GM10266 (cell line): Measurements from ENCODE around the gene GLUL.

ENCODE experiments used
- DNase-seq: peaks from one replicate; pipeline ENCODE4 v3.0.0; 2012; ENCODE audit errors: extremely low spot score
- TF ChIP-seq, protein P1 (sequence below): IDR thresholded peaks from 2 replicates; pipeline ENCODE4 v1.5.1; 2012; ENCODE audit warnings: mild to moderate bottlenecking, low read depth; ENCODE audit not compliant: control insufficient read depth, insufficient read depth; ENCODE audit errors: missing control alignments

GLUL gene

DNA sequence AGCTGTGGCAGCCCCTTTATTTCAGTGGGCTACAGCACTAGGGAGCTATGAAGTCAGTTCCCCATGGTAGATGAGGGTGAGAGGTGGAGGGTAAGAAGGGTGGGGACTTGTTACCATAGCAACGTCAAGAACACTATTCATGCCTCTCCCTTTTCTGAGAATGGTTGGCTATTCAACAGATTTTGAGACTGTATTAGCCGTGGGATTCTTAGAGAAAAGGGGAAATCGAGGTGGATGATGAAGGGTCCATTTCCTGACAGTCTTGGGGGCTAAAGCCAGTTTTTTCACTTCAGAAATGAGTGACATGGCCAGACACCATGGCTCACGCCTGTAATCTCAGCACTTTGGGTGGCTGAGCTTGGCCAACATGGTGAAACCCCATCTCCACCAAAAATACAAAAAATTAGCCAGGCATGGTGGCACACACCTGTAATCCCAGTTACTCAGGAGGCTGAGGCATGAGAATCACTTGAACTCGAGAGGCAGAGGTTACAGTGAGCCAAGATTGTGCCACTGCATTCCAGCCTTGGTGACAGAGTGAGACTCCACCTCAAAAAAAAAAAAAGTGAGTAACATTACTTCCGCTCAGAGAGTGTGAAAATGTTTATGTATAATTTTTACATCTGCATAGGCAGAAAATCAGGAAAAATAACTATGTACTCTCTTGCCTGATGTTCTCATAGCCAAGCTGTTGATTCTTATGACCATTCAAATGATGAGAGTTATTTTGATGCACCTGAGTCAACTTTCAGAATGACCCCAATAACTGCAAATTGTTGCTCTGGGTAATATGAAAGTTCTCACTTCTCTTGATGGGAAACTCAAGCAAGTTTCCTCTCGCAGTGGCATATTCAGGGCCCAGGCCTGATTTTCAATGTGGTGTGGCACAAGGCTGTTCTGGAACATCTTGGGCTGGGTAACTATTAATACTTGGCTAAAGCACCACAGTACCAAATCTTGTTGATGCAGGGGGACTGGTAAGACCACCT is 35.1 kb upstream of the GLUL start:
- peak; percentile 65 for DNase-seq
- TF ChIP-seq, protein P1, sequence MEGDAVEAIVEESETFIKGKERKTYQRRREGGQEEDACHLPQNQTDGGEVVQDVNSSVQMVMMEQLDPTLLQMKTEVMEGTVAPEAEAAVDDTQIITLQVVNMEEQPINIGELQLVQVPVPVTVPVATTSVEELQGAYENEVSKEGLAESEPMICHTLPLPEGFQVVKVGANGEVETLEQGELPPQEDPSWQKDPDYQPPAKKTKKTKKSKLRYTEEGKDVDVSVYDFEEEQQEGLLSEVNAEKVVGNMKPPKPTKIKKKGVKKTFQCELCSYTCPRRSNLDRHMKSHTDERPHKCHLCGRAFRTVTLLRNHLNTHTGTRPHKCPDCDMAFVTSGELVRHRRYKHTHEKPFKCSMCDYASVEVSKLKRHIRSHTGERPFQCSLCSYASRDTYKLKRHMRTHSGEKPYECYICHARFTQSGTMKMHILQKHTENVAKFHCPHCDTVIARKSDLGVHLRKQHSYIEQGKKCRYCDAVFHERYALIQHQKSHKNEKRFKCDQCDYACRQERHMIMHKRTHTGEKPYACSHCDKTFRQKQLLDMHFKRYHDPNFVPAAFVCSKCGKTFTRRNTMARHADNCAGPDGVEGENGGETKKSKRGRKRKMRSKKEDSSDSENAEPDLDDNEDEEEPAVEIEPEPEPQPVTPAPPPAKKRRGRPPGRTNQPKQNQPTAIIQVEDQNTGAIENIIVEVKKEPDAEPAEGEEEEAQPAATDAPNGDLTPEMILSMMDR, result no peak

DNA sequence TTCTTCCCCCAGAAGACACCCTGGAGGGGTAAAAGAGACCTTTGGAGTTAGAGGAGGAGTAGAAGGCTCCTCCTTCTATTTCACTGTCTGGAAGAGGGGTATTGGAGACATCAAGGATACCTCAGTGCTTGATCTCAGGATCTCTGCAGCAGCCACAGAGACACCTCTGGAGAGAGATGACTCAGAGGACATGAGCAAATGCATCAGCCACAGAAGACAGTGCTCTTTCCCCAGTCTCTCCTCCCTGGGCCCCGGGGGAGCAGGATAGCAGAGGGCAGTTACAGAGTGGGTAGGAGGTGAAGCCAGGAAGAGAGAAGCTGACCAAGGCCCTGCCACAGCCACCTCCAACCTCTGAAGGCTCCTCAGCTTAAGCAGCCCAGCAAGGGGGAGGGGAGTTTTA is 24.2 kb upstream of the GLUL start:
- TF ChIP-seq, protein P1, result no peak

DNA sequence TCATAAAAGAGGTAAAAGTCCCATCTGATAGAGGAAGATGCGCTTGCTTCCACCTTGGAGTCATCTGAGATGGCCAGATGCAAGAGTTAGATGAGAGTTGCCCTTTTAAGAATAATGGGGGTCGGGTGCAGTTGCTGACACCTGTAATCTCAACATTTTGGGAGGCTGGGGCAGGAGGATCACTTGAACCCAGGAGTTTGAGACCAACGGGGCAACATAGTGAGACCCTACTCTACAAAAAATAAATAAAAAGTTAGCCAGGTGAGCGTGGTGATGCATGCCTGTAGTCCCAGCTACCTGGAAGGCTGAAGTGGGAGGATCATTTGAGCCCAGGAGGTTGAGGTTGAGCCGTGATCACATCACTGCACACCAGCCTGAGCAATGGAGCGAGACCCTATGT is 22.4 kb upstream of the GLUL start:
- TF ChIP-seq, protein P1, result no peak
- DNase-seq, result no peak

More for the DNA sequence above, 24.2 kb upstream of the GLUL start:
- DNase-seq, result no peak

DNA sequence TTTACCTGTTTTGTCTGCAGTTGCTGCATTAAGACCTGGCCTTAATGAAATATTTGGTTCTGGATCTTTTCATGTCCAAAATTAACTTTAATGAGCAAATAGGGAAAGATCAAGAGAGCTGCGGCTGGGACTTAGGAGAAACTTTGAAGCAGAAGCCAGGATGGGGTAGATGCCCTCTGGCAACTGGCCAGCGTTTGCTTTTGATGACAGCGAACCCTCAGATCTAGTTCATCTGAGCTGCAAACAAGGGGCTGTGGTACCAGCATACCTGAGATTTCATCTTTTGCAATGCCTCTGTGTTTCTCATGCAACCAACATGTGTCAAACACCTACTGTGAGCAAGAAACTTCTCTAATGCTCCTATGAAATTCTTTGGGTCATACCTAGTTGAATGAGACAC is 21.9 kb upstream of the GLUL start:
- DNase-seq, result no peak
- TF ChIP-seq, protein P1, result no peak

DNA sequence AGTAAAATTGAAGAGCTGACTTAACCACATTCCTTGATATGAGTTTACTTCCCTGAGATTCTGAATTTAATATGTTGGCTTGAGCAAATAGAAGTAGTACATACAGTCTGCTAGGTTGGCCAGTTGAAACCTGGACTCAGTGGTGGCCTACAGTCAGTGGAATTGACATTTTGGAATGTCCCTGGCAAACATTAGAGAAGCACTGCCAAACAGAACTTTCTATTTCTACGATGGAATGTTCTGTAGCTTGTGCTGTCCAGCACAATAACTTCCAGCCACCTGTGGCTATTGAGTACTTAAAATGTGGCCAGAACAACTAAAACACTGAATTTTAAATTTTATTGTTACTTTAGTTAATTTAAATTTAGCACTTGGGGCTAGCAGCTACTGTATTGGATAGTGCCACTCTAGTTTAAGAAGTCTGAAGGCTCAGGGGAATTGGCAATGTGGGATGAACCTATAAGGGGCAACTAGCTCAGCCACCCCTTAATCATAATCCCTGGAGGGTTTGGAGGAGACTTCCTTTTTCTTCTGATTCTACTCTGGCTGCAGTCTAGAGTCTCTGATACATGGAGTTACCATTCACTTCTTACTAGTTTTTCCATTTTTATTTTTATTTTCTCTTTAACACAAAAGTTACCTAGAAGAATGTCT is 19.2 kb upstream of the GLUL start:
- TF ChIP-seq, protein P1, result no peak
- DNase-seq, result no peak

DNA sequence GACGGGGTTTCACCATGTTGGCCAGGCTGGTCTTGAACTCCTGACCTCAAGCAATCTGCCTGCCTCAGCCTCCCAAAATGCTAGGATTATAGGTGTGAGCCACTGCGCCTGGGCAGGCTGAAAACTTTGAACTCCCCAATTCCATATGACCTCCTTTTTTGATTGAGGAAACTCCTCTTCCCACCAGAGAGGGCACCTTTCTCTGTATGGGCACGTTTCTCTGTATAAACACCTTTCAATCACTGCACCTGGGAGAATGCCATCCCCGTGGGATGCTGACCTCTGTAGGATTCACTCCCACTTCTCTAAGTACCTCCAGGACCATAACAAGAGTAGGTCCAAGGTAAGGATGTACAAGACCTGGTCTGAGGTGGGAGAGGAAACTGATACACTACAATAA is 18.5 kb upstream of the GLUL start:
- DNase-seq, result no peak
- TF ChIP-seq, protein P1, result no peak
